PC-3 (cell line): Measurements from ENCODE around the gene TMEM169.

ENCODE experiments used
- EZH2 ChIP-seq: fragments of 300-600 bp; sonication (generic); IDR thresholded peaks from one replicate; pipeline ENCODE4 v1.6.1; 2017; ENCODE audit warnings: antibody characterized with exemption, mild to moderate bottlenecking, low read length; ENCODE audit not compliant: unreplicated experiment
- EZH2phosphoT487 ChIP-seq: fragments of 300-600 bp; sonication (generic); IDR thresholded peaks from 2 replicates; pipeline ENCODE4 v1.6.1; 2018; ENCODE audit warnings: mild to moderate bottlenecking, antibody characterized with exemption, low read length, borderline replicate concordance
- TF ChIP-seq, protein P1 (sequence below): fragments of 300-600 bp; sonication (generic); conservative IDR thresholded peaks from 2 replicates; pipeline ENCODE4 v1.5.1; 2017; ENCODE audit warnings: antibody characterized with exemption, low read depth, mild to moderate bottlenecking, low read length

DNA sequence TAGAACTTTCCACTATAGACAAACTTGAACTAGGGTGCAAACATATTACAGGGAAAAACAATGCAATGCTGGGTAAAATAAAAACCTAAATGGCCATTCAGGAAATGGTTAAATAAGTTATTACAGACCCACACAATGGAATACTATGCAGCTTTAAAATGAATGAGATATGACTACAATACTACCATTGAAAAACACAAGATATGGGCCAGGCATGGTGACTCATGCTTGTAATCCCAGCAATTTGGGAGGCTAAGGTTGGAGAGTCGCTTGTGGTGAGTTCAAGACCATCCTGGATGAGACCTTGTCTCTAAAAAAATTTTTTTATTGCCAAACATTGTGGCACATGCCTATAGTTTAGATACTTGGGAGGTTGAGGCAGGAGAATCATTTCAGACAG lies 6.9 kb upstream of the TMEM169 start:
- TF ChIP-seq, protein P1, sequence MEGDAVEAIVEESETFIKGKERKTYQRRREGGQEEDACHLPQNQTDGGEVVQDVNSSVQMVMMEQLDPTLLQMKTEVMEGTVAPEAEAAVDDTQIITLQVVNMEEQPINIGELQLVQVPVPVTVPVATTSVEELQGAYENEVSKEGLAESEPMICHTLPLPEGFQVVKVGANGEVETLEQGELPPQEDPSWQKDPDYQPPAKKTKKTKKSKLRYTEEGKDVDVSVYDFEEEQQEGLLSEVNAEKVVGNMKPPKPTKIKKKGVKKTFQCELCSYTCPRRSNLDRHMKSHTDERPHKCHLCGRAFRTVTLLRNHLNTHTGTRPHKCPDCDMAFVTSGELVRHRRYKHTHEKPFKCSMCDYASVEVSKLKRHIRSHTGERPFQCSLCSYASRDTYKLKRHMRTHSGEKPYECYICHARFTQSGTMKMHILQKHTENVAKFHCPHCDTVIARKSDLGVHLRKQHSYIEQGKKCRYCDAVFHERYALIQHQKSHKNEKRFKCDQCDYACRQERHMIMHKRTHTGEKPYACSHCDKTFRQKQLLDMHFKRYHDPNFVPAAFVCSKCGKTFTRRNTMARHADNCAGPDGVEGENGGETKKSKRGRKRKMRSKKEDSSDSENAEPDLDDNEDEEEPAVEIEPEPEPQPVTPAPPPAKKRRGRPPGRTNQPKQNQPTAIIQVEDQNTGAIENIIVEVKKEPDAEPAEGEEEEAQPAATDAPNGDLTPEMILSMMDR = no peak
- TF ChIP-seq EZH2 = no peak
- TF ChIP-seq EZH2phosphoT487 = no peak
